Forelimb muscle (tissue), 1 donor: ENCODE data around the gene GMPR. TPM values are rescaled to one million over a fixed set of nuclear protein-coding genes. Genes with fewer than 3 reads are reported as not detected.

Source experiments
- DNase-seq: peaks from one replicate; pipeline ENCODE4 v3.0.0-alpha.2; 2013; ENCODE audit warnings: low read depth
- polyA plus RNA-seq: library from polyadenylated mRNA; unstranded; fragments of 120-200 nt; gene quantifications from one replicate; pipeline ENCODE4 v1.2.1, GENCODE V29; 2013; ENCODE audit not compliant: insufficient read length

The GMPR gene
- polyA plus RNA-seq, 1 donor = 66.8 TPM

- DNase-seq = no peak
Observed at GRCh38 chr6:16326531-16326930, 88.1 kb downstream of the GMPR start.

GRCh38 chr6:16326971-16327776 lies 88.8 kb downstream of the GMPR start:
- no peak for DNase-seq

DNA sequence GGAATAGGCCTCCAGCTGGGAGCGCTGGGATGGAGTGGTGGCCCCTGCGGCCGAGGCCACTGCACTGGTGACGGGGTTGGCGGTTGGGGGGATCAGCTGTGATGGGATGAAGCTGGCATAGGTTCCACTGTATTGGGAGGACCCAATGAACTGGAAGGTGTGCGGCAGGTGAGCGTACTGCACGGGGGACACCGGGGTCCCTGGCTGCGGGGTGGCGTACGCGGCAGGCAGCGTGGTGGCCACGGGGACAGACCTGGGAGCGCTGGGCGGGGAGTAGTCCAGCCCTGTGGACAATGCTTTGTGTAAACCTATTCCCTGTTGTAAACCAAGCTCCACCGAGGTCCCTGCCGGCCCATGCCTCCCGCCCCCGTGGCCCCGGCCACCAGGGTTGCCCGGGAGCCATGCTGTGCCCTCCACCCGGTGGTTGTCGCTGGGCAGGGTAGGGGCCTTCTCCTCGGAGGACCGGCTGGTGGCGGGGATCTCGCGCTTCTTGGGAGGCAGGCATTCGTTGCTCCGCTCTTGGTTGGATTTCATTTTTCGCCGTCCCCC lies 89.5 kb downstream of the GMPR start:
- DNase-seq = no peak

DNA sequence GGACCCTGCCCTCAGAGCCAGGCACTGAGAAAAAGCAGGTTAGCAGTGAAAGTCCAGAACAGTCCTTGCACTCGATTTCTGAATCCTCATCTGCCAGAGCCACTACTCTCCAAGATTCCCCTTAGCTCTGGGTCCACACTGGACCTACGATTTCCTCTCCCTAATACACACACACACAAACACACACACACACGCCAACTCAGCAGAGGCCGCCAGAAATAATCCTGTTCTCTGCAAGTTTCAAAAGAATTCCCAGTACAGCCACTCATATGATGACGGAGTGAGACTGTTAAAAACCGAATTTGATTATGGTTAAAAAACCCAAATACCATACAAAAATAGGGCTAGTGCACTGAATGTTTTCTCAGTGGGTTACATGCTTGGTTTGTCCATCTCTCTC lies 90.8 kb downstream of the GMPR start:
- no peak for DNase-seq

- no peak for DNase-seq
Observed at GRCh38 chr6:16331384-16332174, 93.2 kb downstream of the GMPR start.

DNA sequence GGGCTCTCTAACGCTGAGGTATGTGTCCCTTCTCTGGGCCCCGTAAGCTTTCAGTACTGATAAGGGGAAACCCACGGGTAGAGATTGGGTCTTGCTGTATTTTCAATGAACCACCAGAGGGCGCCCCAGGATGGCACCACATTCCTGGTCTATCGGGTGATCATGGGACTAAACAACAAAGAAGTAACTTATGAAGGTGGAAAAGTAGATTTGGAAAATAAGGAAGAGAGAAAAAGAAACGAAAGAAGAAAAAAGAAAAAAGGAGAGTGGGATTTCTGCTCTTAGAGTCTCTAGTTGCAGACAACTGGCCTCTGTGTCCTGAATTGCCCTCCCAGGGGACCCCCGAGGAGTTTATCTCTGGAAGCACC lies 93.8 kb downstream of the GMPR start:
- DNase-seq = no peak

GRCh38 chr6:16333580-16333979 lies 95.2 kb downstream of the GMPR start:
- no peak for DNase-seq

DNA sequence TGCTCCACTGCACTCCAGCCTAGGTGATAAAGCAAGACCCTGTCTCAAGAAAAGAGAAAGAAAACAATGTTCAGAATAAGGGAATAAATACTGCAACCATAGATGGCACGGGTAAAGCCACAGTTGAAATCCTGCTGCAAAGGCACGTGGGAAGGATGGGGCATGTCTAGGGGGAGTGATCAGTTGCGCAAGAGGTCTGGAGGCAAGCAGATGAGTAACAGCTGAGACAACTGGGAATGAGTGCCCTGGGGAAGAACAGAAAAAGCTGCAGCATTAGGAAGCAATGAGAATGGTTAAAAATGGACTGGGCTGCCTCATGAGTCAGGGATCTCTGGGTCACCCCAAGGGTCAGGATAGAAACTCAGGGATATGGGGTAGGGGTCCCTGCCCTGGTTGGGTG lies 96.3 kb downstream of the GMPR start:
- no peak for DNase-seq

- DNase-seq = no peak
Observed at GRCh38 chr6:16335176-16335575, 96.8 kb downstream of the GMPR start.

DNA sequence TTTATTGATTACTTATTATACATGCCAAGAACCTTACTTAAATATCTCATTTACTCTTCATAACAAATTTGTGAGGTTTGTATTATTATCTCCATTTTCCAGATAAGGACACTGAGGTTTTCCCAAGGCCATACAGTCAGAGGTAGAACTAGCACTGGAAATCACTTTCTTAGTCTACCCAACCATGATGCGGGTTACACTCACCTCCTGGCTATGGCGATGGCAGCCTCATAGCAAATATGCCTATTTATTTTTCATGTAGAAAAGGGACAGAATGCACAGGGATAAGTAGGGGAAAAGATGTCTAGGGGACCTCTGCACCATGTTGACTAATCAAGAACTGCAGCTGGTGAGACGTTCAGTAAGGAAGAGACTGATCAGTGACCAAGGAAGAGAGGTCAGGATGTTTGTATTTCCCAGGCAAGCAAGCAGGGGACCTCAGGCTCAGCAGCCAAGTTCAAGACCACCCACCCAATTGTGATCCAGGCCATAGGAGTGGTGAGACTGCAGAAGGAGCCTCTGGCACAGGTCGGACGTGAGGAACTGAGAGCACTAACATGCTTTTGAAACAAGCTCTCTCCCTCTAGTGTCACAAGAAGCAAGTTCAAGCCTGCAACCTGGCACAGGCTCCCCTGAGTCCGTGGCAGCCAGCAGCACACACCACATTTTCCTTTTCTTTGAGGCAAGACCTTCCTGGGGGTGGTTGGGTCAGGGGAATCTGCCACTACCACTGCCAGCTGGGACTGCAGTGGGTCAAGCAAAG lies 97.8 kb downstream of the GMPR start:
- no peak for DNase-seq

- DNase-seq = no peak
Observed at GRCh38 chr6:16336911-16337294, 98.5 kb downstream of the GMPR start.

- peak; percentile 87 for DNase-seq
Observed at GRCh38 chr6:16337295-16337975, 99.0 kb downstream of the GMPR start.

- DNase-seq = no peak
Observed at GRCh38 chr6:16338577-16339264, 100.3 kb downstream of the GMPR start.

DNA sequence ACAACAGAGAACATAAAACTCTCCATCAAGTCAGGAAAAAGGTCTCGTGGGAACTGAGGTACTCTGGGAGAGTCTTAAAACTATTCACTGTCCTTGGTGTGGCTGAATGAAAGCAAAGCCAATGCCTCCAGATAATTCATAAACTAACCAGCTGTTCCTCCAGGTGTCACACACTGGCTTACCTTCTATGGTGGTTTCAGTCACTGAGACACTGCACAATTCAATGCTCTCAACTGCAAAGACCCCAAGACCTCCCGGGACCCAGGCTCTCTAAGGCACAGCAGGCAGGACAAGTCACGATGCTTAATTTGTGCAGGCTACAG lies 100.8 kb downstream of the GMPR start:
- DNase-seq = no peak

DNA sequence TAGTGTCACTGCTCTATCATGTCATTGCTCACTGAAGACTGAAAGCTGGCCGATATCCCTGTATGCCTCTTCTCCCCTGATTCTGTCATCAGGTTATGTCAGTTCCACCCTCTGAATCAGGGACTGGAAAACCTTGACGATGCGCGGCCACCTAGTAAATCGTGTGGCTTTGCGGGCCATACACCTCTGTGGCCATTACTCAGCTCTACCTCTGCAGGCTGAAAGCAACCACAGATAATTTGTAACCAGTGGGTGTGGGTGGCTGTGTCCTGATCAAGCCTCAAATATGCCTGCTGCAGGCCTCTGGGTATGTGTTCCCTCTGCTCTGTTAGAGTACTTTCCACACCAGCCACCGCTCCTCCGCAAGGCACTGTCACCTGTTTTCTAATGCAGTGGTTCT lies 105.2 kb downstream of the GMPR start:
- DNase-seq = no peak

DNA sequence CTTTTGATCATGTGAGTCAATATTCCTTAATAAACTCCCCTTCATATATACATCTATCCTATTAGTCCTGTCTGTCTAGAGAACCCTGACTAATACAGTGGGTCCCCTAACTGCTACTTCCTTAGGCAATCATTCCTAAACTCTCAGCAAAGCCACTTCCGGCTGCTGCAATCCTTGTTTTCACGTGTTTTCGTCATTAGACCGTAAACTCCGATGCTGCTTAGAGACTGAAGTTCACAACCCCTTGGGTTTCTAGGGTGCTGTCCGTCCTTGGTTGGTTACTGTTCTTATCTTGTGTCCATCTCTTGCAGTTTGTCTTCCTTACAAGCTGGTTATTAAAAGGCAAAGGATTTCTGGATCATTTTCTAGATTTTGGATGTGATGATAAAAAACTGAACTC lies 106.4 kb downstream of the GMPR start:
- DNase-seq = no peak

Other genes with a start within 250 kb of the GMPR start
- 41.5 TPM for gene MYLIP, start 109.5 kb upstream of the GMPR start, polyA plus RNA-seq